Amniotic stem cell (primary cell): ENCODE measurements around the gene DIP2C.

Experiments used
- DNase-seq: peaks from one replicate; lab custom pipeline; 2025; lab: John Stamatoyannopoulos, UW

DIP2C gene

DNA sequence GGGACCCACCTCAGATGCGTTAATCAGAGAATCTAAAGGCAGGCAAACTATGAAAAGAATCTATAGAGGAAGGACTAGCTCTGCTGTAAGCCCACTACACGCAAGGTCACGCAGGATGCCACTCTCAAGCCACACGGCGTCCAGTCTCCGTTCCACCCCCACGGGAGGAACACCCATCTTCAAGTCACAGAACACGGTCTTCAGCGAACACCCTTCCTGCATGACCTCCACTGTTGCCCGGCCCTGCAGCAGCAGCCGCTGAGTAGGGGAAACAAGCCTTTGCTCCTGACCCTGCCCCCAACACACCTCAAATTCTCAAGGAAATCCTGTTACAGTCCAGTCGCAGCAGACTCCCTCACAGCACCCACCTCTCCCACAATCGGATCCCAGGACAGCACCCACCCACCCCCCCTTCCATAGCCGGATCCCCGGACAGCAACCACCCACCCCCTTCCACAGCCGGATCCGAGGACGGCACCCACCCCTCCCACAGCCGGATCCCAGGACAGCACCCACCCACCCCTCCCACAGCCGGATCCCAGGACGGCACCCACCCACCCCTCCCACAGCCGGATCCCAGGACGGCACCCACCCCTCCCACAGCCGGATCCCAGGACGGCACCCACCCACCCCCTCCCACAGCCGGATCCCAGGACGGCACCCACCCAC is 133.7 kb downstream of the DIP2C start:
- DNase-seq = no peak

GRCh38 chr10:555281-555680 is 134.2 kb downstream of the DIP2C start:
- DNase-seq = no peak

- DNase-seq = no peak
Measured at GRCh38 chr10:554182-554848, 135.2 kb downstream of the DIP2C start.

DNA sequence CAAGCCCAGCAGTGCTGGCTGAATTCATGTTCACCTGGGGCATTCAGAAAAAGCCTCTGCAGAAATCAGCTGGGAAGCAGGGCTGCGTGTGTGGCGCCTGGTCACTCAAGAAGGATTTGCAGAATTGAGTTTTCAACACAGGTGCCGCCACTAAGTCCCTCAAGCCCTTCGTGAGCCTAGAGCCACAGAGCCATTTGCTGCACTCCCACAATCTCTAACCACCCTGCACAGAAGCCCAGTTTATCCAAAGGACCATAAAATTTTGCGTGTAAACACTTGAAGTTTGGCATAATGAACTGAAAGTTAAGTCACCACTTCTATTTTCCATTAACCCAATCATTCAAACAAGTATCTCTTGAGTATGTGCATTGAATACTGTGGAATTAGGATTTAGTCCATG is 136.2 kb downstream of the DIP2C start:
- no peak for DNase-seq

GRCh38 chr10:552679-553078 is 136.8 kb downstream of the DIP2C start:
- no peak for DNase-seq

GRCh38 chr10:551373-552252 is 137.9 kb downstream of the DIP2C start:
- no peak for DNase-seq

- no peak for DNase-seq
Measured at GRCh38 chr10:550665-551372, 138.6 kb downstream of the DIP2C start.

DNA sequence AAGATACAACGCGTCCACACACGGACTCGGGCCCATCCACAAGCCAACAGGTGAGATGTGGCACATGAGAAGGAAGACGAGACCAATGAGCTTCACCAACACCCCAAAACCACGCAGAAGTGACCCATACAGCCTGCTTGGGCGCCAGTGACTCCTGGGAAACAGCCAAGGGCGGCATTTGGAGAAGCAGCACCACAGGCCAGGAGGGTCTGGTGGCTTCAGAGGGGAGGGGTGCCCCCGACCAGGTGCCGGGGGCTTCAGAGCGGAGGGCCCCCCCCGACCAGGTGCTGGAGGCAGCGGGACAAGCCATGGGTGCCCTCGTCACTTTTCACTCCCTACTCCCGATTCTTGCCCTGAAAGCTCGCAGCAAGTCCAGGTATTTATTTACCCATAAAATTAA is 140.1 kb downstream of the DIP2C start:
- DNase-seq = no peak

- no peak for DNase-seq
Measured at GRCh38 chr10:548238-548901, 141.1 kb downstream of the DIP2C start.

DNA sequence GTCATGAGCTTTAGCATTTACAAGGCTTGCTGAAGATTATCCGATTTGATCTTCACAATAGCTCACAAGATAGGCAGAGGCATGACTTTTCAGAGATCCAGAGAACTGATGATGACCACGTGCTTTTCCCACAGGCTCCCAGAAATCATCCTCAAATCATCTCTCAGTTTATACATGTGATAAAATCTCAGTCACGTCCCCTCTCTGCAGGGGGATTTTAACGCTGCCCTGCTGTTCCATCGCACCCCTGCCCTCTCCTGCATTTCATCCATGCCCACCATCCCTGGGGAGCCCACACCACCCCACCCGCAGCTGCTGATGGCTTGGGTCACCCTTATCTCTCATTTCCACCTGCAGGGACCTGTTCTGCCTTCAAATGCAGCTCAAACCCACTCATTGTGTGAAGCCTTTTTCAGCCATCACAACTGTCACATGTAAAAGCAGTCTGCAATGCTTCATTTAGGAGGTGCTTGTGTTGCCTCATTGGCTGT is 141.8 kb downstream of the DIP2C start:
- no peak for DNase-seq

DNA sequence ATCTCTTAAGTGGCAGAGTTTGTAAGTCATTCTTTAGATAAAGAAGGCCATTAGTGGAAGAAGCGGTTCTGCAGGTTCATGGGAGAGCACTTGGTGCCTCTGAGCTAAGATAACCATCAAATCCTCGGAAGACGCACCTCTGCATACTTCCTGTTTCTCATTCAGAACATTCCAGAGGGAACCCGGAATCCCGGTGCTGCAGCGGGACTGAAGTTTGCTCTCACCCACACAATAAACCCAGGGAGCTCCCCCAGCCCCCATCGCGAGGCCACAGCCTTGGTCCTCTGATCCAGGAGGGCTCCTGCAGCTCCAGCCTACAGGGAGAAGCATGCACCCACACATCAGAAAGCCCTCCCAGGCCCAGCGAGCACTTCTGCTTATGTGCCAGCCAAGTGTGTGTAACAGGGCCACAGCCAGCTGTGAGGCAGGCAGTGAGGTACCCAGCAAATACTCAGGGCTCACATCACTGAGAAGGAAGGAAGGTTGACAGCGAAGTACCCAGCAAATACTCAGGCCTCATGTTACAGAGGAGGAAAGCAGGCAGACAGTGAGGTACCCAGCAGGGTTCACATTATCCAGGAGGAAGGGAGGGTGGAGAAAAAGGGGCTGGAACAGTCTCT is 142.4 kb downstream of the DIP2C start:
- DNase-seq = no peak

DNA sequence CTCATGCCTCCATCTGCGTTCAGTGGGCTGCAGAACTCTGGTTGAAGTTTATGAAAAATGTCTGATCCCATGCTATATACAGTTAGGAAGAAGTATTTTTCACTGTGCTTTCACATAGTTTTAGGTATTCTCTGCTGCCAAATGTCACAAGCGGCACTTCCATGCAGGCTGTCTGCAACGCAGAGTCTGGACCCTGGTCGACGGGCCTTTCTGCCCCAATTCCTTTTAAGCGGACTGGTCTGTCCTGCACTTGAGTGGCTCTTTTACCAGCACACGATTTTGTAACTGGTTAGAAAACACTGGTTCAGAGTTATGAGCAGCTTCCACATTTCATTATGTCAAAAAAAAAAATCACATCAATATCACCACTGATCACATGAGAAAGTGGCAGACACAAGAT is 143.0 kb downstream of the DIP2C start:
- no peak for DNase-seq

DNA sequence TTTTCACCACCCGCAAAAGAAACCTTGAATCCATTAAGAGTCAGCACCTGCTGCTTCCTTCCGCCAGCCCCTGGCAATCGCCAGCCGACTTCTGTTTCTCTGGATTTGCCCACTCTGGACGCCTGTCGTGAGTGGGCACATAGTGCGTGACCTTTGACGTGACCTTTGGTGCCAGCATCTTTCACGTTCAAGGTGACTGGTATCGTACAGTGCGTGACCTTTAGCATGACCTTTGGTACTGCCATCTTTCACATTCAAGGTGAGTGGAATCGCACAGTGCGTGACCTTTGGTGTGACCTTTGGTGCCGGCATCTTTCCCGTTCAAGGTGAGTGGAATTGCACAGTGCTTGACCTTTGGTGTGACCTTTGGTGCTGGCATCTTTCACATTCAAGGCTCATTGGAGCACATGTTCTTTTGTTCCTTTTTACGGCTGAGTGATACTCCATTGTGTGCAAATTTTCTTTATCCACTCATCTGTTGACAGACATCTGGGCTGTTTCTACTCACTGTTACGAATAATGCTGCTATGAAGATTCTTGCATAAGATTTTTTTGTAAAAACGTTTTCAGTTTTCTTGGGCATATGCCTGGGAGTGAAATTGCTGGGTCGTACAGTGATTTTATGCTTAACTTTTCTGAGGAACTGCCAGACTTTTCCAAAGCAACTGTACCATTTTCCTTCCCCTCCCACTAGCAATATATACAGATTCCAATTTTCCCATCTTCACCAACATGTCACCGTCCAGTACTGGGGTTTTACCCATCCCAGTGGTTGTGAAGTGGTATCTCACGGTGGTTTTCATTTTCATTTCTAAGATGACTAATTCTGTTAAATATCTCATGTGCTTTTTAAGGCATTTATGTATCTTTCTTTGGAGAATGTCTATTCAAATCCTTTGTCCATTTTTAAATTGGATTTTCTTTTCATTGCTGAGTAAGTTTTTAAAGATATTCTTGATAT is 145.3 kb downstream of the DIP2C start:
- no peak for DNase-seq

- no peak for DNase-seq
Measured at GRCh38 chr10:543131-543530, 146.3 kb downstream of the DIP2C start.

DNA sequence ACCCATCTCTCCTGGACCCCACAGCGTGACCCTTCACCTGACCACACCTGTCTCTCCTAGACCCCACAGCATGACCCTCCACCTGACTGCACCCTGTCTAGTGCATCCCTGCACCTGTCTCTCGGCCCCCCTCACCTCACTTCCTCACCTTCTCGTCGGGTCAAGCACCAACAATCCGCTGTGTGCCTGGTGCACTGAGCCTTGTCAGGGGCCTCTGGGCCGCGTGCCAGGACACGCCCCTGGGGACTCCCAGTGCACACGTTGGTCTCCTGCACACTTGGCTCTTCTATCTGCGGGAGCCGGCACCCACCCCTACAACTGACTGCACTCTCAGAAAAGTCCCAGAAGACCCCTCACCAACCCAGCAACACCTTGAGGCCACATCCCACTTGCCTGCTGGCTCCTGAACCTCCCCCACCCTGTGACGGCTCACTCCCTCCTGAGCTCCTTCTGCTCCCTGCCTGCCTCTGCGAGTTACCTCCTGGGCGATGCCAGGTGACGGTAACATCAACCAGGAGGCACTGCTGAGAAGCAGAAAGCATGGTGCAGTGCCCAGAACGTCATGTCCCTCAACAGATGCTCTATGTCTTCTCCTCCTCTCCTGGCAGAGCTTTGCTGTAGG is 147.6 kb downstream of the DIP2C start:
- no peak for DNase-seq

DNA sequence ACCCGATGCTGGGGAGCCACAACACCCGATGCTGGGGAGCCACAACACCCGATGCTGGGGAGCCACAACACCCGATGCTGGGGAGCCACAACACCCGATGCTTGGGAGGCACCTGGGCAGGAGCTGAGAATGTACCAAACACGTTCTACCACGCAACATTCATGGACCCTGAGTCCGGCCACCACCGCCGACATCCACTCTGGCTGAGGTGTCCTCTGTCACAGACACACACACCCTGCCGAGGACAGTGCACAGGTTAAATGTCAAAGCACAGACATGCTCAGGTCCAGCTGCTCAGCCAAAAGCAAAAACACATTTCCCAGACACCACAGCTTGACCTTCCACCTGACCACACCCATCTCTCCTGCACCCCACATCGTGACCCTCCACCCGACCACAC is 148.4 kb downstream of the DIP2C start:
- no peak for DNase-seq

GRCh38 chr10:538895-539294 is 150.6 kb downstream of the DIP2C start:
- DNase-seq = no peak

GRCh38 chr10:536935-537334 is 152.5 kb downstream of the DIP2C start:
- no peak for DNase-seq

DNA sequence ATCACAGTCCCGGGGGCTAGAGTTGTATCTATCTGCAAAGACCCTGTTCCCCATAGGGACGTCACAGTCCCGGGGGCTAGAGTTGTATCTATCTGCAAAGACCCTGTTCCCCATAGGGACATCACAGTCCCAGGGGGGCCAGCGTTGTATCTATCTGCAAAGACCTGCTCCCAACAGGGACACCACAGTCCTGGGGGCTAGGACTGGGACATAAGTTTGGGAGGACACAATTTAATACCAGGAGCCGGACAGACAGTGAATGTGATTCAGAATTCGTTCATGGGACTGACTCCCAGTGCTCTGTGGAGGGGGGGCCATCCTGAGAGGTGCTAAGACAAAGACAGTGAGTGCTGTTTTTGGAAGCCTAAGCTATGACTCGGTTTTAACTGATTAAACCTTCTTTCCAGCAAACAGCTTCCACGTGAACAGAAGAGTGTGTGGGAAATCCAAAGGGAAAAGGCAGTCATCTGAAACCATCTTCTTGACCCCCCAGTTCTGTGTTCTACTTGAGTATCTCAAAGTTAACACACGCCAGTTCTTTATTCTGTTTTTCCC is 153.0 kb downstream of the DIP2C start:
- no peak for DNase-seq
